ENCODE results near the gene TAF8. TPM values are rescaled to one million over a fixed set of nuclear protein-coding genes. Genes with fewer than 3 reads are reported as not detected.

TAF8 gene
- total RNA-seq, 1 donor from 2014 or later: 12.6 TPM

DNA sequence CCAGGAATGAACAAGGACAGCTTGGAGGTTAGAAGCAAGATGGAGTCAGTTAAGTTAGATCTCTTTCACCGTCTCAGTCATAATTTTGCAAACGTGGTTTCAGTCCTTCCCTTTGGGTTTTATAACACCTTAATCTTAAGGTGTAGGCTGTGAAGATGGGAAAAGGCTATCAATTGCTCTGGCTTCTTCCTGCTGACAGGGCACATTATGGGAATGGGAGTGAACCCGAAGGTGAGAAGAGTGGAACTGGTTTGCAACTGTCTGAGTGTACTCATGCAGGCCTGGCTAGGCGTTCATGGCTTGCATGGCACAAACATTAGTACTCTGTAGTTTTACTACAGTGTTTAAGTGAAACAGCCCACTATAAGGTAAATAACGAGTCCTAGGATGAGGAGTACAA, 9.4 kb downstream of the TAF8 start:
- no peak for FAIRE-seq
- peaks cover 17% of the 10 kb centered on the region for H3K36me3 ChIP-seq (ENCODE audit: control insufficient read depth, insufficient read depth, low read length)

GRCh38 chr6:42066156-42066675, 15.9 kb downstream of the TAF8 start:
- FAIRE-seq: no peak

More for the DNA sequence above, 9.4 kb downstream of the TAF8 start:
- no peak for DNase-seq (ENCODE audit: low read depth)
- H3K4me3 ChIP-seq (ENCODE audit: low read depth, low read length): no peak overlapping the region
- TF ChIP-seq, protein P1, sequence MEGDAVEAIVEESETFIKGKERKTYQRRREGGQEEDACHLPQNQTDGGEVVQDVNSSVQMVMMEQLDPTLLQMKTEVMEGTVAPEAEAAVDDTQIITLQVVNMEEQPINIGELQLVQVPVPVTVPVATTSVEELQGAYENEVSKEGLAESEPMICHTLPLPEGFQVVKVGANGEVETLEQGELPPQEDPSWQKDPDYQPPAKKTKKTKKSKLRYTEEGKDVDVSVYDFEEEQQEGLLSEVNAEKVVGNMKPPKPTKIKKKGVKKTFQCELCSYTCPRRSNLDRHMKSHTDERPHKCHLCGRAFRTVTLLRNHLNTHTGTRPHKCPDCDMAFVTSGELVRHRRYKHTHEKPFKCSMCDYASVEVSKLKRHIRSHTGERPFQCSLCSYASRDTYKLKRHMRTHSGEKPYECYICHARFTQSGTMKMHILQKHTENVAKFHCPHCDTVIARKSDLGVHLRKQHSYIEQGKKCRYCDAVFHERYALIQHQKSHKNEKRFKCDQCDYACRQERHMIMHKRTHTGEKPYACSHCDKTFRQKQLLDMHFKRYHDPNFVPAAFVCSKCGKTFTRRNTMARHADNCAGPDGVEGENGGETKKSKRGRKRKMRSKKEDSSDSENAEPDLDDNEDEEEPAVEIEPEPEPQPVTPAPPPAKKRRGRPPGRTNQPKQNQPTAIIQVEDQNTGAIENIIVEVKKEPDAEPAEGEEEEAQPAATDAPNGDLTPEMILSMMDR (IDR thresholded peaks at IDR 0.05; ENCODE audit: insufficient read depth, low read length, severe bottlenecking): no peak
- no peaks in the 10 kb centered on the region for H3K27me3 ChIP-seq (ENCODE audit: control insufficient read depth, insufficient read depth, low read length)

GRCh38 chr6:42068173-42068572, 17.8 kb downstream of the TAF8 start:
- TF ChIP-seq, protein P1 (IDR thresholded peaks at IDR 0.05; ENCODE audit: insufficient read depth, low read length, severe bottlenecking): no peak
- H3K27me3 ChIP-seq (ENCODE audit: control insufficient read depth, insufficient read depth, low read length): no peaks in the 10 kb centered on the region
- no peak overlapping the region for H3K4me3 ChIP-seq (ENCODE audit: low read depth, low read length)
- FAIRE-seq (no peak), DNase-seq (ENCODE audit: low read depth) (no peak)
- H3K36me3 ChIP-seq (ENCODE audit: control insufficient read depth, insufficient read depth, low read length): peaks cover 23% of the 10 kb centered on the region

More at GRCh38 chr6:42066156-42066675, 15.9 kb downstream of the TAF8 start:
- no peak for DNase-seq (ENCODE audit: low read depth)
- no peaks in the 10 kb centered on the region for H3K27me3 ChIP-seq (ENCODE audit: control insufficient read depth, insufficient read depth, low read length)
- TF ChIP-seq, protein P1 (IDR thresholded peaks at IDR 0.05; ENCODE audit: insufficient read depth, low read length, severe bottlenecking): no peak
- peaks cover 22% of the 10 kb centered on the region for H3K36me3 ChIP-seq (ENCODE audit: control insufficient read depth, insufficient read depth, low read length)
- H3K4me3 ChIP-seq (ENCODE audit: low read depth, low read length): no peak overlapping the region

DNA sequence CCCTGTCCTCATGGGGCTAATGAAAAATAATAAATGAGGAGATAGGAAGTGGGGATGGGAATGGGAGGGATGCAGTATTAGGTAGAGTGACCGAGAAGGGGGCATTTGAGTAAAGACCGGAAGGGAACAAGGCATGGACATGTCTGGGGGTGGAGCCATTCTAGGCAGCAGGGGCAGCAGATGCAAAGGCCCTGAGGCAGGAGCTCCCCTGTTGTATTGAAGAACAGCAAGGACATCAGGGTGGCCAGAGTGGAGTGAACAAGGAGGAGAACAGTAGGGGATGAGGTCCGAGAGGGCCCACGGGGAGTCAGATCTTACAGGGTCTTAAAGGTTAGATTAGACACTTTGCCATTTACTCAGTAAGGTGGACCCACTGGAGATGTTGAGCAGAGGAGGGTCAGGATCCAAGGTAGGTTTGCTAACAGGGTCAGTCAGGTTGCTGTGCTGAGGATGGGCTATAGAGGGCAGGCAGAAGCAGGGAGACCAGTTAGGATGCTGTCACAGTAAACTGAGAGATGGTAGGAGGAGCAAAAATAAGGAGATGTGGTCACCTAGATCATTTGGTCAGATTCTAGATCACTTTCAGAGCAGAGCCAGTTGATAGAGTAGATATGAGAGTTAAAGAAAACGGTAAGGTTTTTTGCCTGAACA, 18.7 kb downstream of the TAF8 start:
- no peak for FAIRE-seq
- Histone ChIP-seq H3K4me3 (ENCODE audit: low read depth, low read length) (no peak overlapping the region), H3K27me3 (ENCODE audit: control insufficient read depth, insufficient read depth, low read length) (no peaks in the 10 kb centered on the region), H3K36me3 (ENCODE audit: control insufficient read depth, insufficient read depth, low read length) (peaks cover 22% of the 10 kb centered on the region)
- TF ChIP-seq, protein P1 (IDR thresholded peaks at IDR 0.05; ENCODE audit: insufficient read depth, low read length, severe bottlenecking): no peak
- DNase-seq (ENCODE audit: low read depth): no peak

DNA sequence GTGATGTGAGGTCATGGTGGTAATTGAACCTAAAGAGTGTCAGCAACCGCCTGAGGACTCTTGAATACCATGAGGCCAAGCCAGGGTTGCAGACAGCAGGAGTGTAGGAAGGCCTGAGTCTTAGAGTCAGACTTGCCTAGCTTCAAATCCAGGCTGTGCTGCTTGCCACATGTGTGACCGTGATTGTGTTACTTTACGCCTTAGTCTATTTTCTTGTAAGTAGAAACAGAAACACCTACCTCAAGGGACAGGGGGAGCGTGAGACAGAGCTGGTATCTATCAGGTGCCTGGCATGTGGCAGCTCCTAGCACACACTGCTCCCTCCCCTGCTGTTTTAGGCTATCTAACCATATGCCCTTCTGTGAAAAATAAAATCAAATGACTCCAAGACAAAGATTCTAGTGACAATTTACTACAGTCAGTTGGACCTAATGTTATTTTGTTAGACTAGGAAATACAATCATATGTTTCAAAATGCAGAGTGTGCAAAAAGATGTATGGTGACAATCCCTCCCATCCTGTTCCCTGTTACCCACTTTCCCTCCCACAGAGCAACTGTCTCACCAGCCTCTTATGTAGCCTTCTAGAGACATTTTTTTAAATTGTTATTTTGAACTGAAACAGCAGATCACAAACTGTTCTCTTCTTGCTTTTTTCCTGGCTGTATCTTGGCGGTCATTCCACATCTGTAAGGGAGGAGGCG, 21.7 kb downstream of the TAF8 start:
- H3K36me3 ChIP-seq (ENCODE audit: control insufficient read depth, insufficient read depth, low read length): peaks cover 16% of the 10 kb centered on the region
- DNase-seq (ENCODE audit: low read depth) (no peak), FAIRE-seq (no peak)
- no peaks in the 10 kb centered on the region for H3K27me3 ChIP-seq (ENCODE audit: control insufficient read depth, insufficient read depth, low read length)
- TF ChIP-seq, protein P1 (IDR thresholded peaks at IDR 0.05; ENCODE audit: insufficient read depth, low read length, severe bottlenecking): no peak
- H3K4me3 ChIP-seq (ENCODE audit: low read depth, low read length): no peak overlapping the region

Data from bronchial epithelial cell (primary cell).